A673 (cell line): Measurements from ENCODE around the gene MDM2. TPM values are rescaled to one million over a fixed set of nuclear protein-coding genes. Genes with fewer than 3 reads are reported as not detected.

ENCODE experiments used
- BruUV-seq: library from RNA; stranded (reverse); fragments of 400-500 nt; replicated peaks from 2 replicates; lab custom pipeline; 2021; lab: Mats Ljungman, UMichigan
- CTCF ChIA-PET: fragments of 300-600 bp; sonication (Branson Sonifier 250); formaldehyde crosslinking; loops from one replicate; lab custom pipeline; 2022; ENCODE audit warnings: antibody characterized with exemption; lab: Charles Lee
- POLR2A ChIA-PET: fragments of 300-600 bp; sonication (Branson Sonifier 250); formaldehyde crosslinking; loops from one replicate; lab custom pipeline; 2022; ENCODE audit warnings: antibody characterized with exemption; ENCODE audit not compliant: low non-redundant PET; lab: Charles Lee
- DNase-seq: peaks from one replicate; pipeline ENCODE4 v3.0.0-alpha.2; 2015; ENCODE audit warnings: low spot score
- H3K27ac ChIP-seq: fragments of 200-600 bp; sonication (generic); 2 replicates; pipeline ENCODE4 v1.5.1; 2016; ENCODE audit warnings: mixed run types, low read depth, mild to moderate bottlenecking, mixed read lengths, antibody characterized with exemption, low read length; ENCODE audit not compliant: poor library complexity, severe bottlenecking
- H3K27me3 ChIP-seq: fragments of 200-600 bp; sonication (generic); replicated peaks from 2 replicates; pipeline ENCODE4 v1.6.1; 2017; ENCODE audit warnings: mixed run types, low read depth, mild to moderate bottlenecking, mixed read lengths, antibody characterized with exemption, low read length; ENCODE audit not compliant: insufficient read depth, poor library complexity
- H3K36me3 ChIP-seq: fragments of 200-600 bp; sonication (generic); 2 replicates; pipeline ENCODE4 v1.6.1; 2016; ENCODE audit warnings: mixed run types, mild to moderate bottlenecking, mixed read lengths, antibody characterized with exemption, low read length; ENCODE audit not compliant: insufficient read depth, poor library complexity, severe bottlenecking
- H3K4me1 ChIP-seq: fragments of 200-600 bp; sonication (generic); 2 replicates; pipeline ENCODE4 v1.6.1; 2017; ENCODE audit warnings: mixed run types, mild to moderate bottlenecking, mixed read lengths, antibody characterized with exemption, low read length; ENCODE audit not compliant: insufficient read depth, poor library complexity, severe bottlenecking
- H3K4me3 ChIP-seq: fragments of 200-600 bp; sonication (generic); 2 replicates; pipeline ENCODE4 v1.5.1; 2016; ENCODE audit warnings: low read depth, mixed run types, mild to moderate bottlenecking, mixed read lengths, low read length; ENCODE audit not compliant: poor library complexity, severe bottlenecking
- H3K9me3 ChIP-seq: fragments of 200-600 bp; sonication (generic); 2 replicates; pipeline ENCODE4 v1.6.1; 2016; ENCODE audit warnings: mixed run types, low read depth, mild to moderate bottlenecking, mixed read lengths, antibody characterized with exemption, low read length; ENCODE audit not compliant: poor library complexity, severe bottlenecking
- CTCF ChIP-seq: fragments of 300-800, 200-600 bp; sonication (generic); conservative IDR thresholded peaks from 2 replicates; pipeline ENCODE4 v1.5.1; 2017; ENCODE audit warnings: low read depth, mild to moderate bottlenecking, antibody characterized with exemption, low read length, moderate library complexity, mixed read lengths
- EZH2 ChIP-seq: fragments of 200-600 bp; sonication (generic); IDR thresholded peaks from 2 replicates; pipeline ENCODE4 v1.6.1; 2017; ENCODE audit warnings: borderline replicate concordance, low read depth, mild to moderate bottlenecking, mixed read lengths, antibody characterized with exemption, low read length; ENCODE audit not compliant: poor library complexity, severe bottlenecking
- intact Hi-C: fragments of 100-400 bp; cut with micrococcal nuclease; formaldehyde crosslinking; loops from one replicate; pipeline ENCODE4 v1.10.0; 2022; ENCODE audit not compliant: unreplicated experiment
- total RNA-seq: library from RNA; stranded (reverse); gene quantifications from 2 replicates; pipeline ENCODE4 v1.2.3, GENCODE V29; 2021

MDM2 gene
- total RNA-seq, 1 experiment from 2014 or later = 149 TPM

- Histone ChIP-seq H3K9me3 (no peaks in the 10 kb centered on the region), H3K4me3 (no peak overlapping the region), H3K27ac (no peak overlapping the region), H3K36me3 (no peaks in the 10 kb centered on the region), H3K4me1 (peaks cover 24% of the 10 kb centered on the region), H3K27me3 (no peaks in the 10 kb centered on the region)
- intact Hi-C loops = no loop called here
- ChIA-PET POLR2A (no interaction called here), CTCF (no interaction called here)
- no peak for TF ChIP-seq CTCF
- no peak for TF ChIP-seq EZH2
- DNase-seq = no peak
- no TSS peak for BruUV-seq
Measured at GRCh38 chr12:68893741-68894140, 85.8 kb downstream of the MDM2 start.

- DNase-seq = no peak
- peaks cover 28% of the 10 kb centered on the region for H3K4me1 ChIP-seq
- intact Hi-C loops = no loop called here
- TF ChIP-seq EZH2 (no peak), CTCF (no peak)
- H3K27ac ChIP-seq = no peak overlapping the region
- H3K4me3 ChIP-seq = no peak overlapping the region
- H3K27me3 ChIP-seq = no peaks in the 10 kb centered on the region
- no peaks in the 10 kb centered on the region for H3K36me3 ChIP-seq
- ChIA-PET POLR2A (no interaction called here), CTCF (no interaction called here)
- H3K9me3 ChIP-seq = no peaks in the 10 kb centered on the region
- no TSS peak for BruUV-seq
Measured at GRCh38 chr12:68894276-68894855, 86.4 kb downstream of the MDM2 start.

- Histone ChIP-seq H3K27ac (no peak overlapping the region), H3K36me3 (no peaks in the 10 kb centered on the region), H3K4me3 (no peak overlapping the region), H3K4me1 (peaks cover 28% of the 10 kb centered on the region), H3K9me3 (no peaks in the 10 kb centered on the region), H3K27me3 (no peaks in the 10 kb centered on the region)
- POLR2A ChIA-PET = no interaction called here
- CTCF ChIA-PET = interaction anchor here (0.7 kb wide), 1 partner anchor 61 kb away, joined by 3 read pairs; no protein-coding TSS in a partner anchor
- DNase-seq = peak; percentile 48
- TF ChIP-seq CTCF (no peak), EZH2 (no peak)
- BruUV-seq = no TSS peak
- intact Hi-C loops = no loop called here
Measured at GRCh38 chr12:68896881-68897540, 89.0 kb downstream of the MDM2 start.
